ENCODE data around the gene ABCF3.
A peak's percentile ranks its signal among the peaks of the same experiment; 100 is the strongest.

Gene ABCF3

GRCh38 chr3:184188080-184188479 lies 2.1 kb downstream of the ABCF3 start:
- no peak for DNase-seq (ENCODE audit: low read depth)

- DNase-seq (ENCODE audit: low read depth): no peak
These were observed 3.4 kb downstream of the ABCF3 start for GRCh38 chr3:184189421-184189820.

- no peak for DNase-seq (ENCODE audit: low read depth)
These were observed 6.9 kb downstream of the ABCF3 start for GRCh38 chr3:184192889-184193288.

- DNase-seq (ENCODE audit: low read depth): no peak
These were observed 8.1 kb downstream of the ABCF3 start for GRCh38 chr3:184193991-184194539.

GRCh38 chr3:184196536-184196935 lies 10.5 kb downstream of the ABCF3 start:
- DNase-seq (ENCODE audit: low read depth): no peak

- DNase-seq (ENCODE audit: low read depth): no peak
These were observed 12.5 kb downstream of the ABCF3 start for GRCh38 chr3:184198509-184198908.

GRCh38 chr3:184200825-184201224 lies 14.8 kb downstream of the ABCF3 start:
- no peak for DNase-seq (ENCODE audit: low read depth)

GRCh38 chr3:184203526-184203925 lies 17.5 kb downstream of the ABCF3 start:
- no peak for DNase-seq (ENCODE audit: low read depth)

- no peak for DNase-seq (ENCODE audit: low read depth)
These were observed 23.3 kb downstream of the ABCF3 start for GRCh38 chr3:184209146-184209923.

- no peak for DNase-seq (ENCODE audit: low read depth)
These were observed 25.3 kb downstream of the ABCF3 start for GRCh38 chr3:184211297-184211696.

- no peak for DNase-seq (ENCODE audit: low read depth)
These were observed 25.7 kb downstream of the ABCF3 start for GRCh38 chr3:184211718-184212117.

GRCh38 chr3:184218814-184219213 lies 32.8 kb downstream of the ABCF3 start:
- DNase-seq (ENCODE audit: low read depth): no peak

GRCh38 chr3:184222521-184222920 lies 36.5 kb downstream of the ABCF3 start:
- DNase-seq (ENCODE audit: low read depth): no peak

GRCh38 chr3:184223946-184224345 lies 37.9 kb downstream of the ABCF3 start:
- no peak for DNase-seq (ENCODE audit: low read depth)

GRCh38 chr3:184227481-184227935 lies 41.5 kb downstream of the ABCF3 start:
- DNase-seq (ENCODE audit: low read depth): peak; percentile 32

- DNase-seq (ENCODE audit: low read depth): no peak
These were observed 42.6 kb downstream of the ABCF3 start for GRCh38 chr3:184228376-184229137.

GRCh38 chr3:184229394-184230080 lies 43.5 kb downstream of the ABCF3 start, which contains the start of gene VWA5B2:
Gene VWA5B2, plus strand, starts transcription at chr3:184229585. Its CDS starts 944 bp downstream, at chr3:184230529.
- DNase-seq (ENCODE audit: low read depth): peak; percentile 68

- no peak for DNase-seq (ENCODE audit: low read depth)
These were observed 44.1 kb downstream of the ABCF3 start for GRCh38 chr3:184230081-184230602.

- DNase-seq (ENCODE audit: low read depth): no peak
These were observed 44.9 kb downstream of the ABCF3 start for GRCh38 chr3:184230603-184231528.

- DNase-seq (ENCODE audit: low read depth): no peak
These were observed 45.7 kb downstream of the ABCF3 start for GRCh38 chr3:184231671-184232070.
